D721Med (cell line): ENCODE data around the gene L1CAM.

Source experiments
- DNase-seq: peaks from one replicate; pipeline ENCODE4 v3.0.0; 2011; ENCODE audit warnings: low spot score; ENCODE audit not compliant: insufficient read length
- FAIRE-seq: peaks from 2 replicates; lab custom pipeline; 2011; peaks lifted over from hg19 to GRCh38; lab: Jason Lieb, UNC
- CTCF ChIP-seq: IDR thresholded peaks from 2 replicates; pipeline ENCODE4 v1.5.1; 2012; ENCODE audit warnings: mild to moderate bottlenecking, control low read depth; ENCODE audit not compliant: insufficient read depth; ENCODE audit errors: missing control alignments

The L1CAM gene

GRCh38 chrX:153836921-153837320 is 49.1 kb downstream of the L1CAM start:
- FAIRE-seq = no peak
- DNase-seq = no peak
- TF ChIP-seq CTCF = no peak

- FAIRE-seq (no peak), DNase-seq (no peak)
- TF ChIP-seq CTCF = no peak
These were observed 53.2 kb downstream of the L1CAM start for GRCh38 chrX:153832728-153833127.

GRCh38 chrX:153831429-153832150 is 54.4 kb downstream of the L1CAM start:
- no peak for TF ChIP-seq CTCF
- no peak for DNase-seq
- FAIRE-seq = no peak

- no peak for DNase-seq
- FAIRE-seq = no peak
These were observed 55.1 kb downstream of the L1CAM start for GRCh38 chrX:153830640-153831428.

GRCh38 chrX:153829799-153830639 is 56.0 kb downstream of the L1CAM start, which contains the start of gene PDZD4:
Gene PDZD4, minus strand, starts transcription at chrX:153830544. Its CDS starts 246 bp downstream, at chrX:153830298.
- no peak for TF ChIP-seq CTCF
- no peak for FAIRE-seq

More at GRCh38 chrX:153830640-153831428, 55.1 kb downstream of the L1CAM start:
- no peak for TF ChIP-seq CTCF

GRCh38 chrX:153829549-153829798 is 56.5 kb downstream of the L1CAM start:
- no peak for TF ChIP-seq CTCF
- DNase-seq (no peak), FAIRE-seq (no peak)

More at GRCh38 chrX:153829799-153830639, 56.0 kb downstream of the L1CAM start, which contains the start of gene PDZD4:
- DNase-seq = no peak
